Measurements from ENCODE around the gene DLG5. TPM values are rescaled to one million over a fixed set of nuclear protein-coding genes. Genes with fewer than 3 reads are reported as not detected.

DLG5 gene
- total RNA-seq, 1 donor from 2014 or later: 1.1 TPM

GRCh38 chr10:77799352-77799751 lies 127.2 kb downstream of the DLG5 start:
- POLR2A ChIA-PET: no interaction called here
- H3K36me3 Mint-ChIP-seq (ENCODE audit: low read depth): no peaks in the 10 kb centered on the region
- intact Hi-C loops (cut with micrococcal nuclease): no loop called here
- H3K4me1 Mint-ChIP-seq: no peaks in the 10 kb centered on the region
- no peaks in the 10 kb centered on the region for H3K9me3 Mint-ChIP-seq
- H3K27ac Mint-ChIP-seq: no peak overlapping the region
- ATAC-seq (ENCODE audit: low read depth) (no peak), DNase-seq (no peak)
- CTCF ChIA-PET: no interaction called here
- no peak for TF ChIP-seq CTCF (IDR thresholded peaks at IDR 0.05)
- H3K4me3 Mint-ChIP-seq: no peak overlapping the region
- H3K27me3 Mint-ChIP-seq: no peaks in the 10 kb centered on the region

GRCh38 chr10:77798940-77799339 lies 127.6 kb downstream of the DLG5 start:
- no peak overlapping the region for H3K27ac Mint-ChIP-seq
- no peaks in the 10 kb centered on the region for H3K4me1 Mint-ChIP-seq
- no peak for ATAC-seq (ENCODE audit: low read depth)
- no peak for DNase-seq
- H3K27me3 Mint-ChIP-seq: no peaks in the 10 kb centered on the region
- H3K9me3 Mint-ChIP-seq: no peaks in the 10 kb centered on the region
- no peaks in the 10 kb centered on the region for H3K36me3 Mint-ChIP-seq (ENCODE audit: low read depth)
- no peak overlapping the region for H3K4me3 Mint-ChIP-seq
- intact Hi-C loops (cut with micrococcal nuclease): no loop called here
- no peak for TF ChIP-seq CTCF (IDR thresholded peaks at IDR 0.05)
- POLR2A ChIA-PET: no interaction called here
- CTCF ChIA-PET: no interaction called here

GRCh38 chr10:77796311-77796915 lies 130.1 kb downstream of the DLG5 start:
- no peak for ATAC-seq (ENCODE audit: low read depth)
- H3K9me3 Mint-ChIP-seq: no peaks in the 10 kb centered on the region
- no peak for DNase-seq
- TF ChIP-seq CTCF (IDR thresholded peaks at IDR 0.05): no peak
- no peak overlapping the region for H3K27ac Mint-ChIP-seq
- no peaks in the 10 kb centered on the region for H3K27me3 Mint-ChIP-seq
- H3K4me1 Mint-ChIP-seq: no peaks in the 10 kb centered on the region
- no peak overlapping the region for H3K4me3 Mint-ChIP-seq
- intact Hi-C loops (cut with micrococcal nuclease): no loop called here
- CTCF ChIA-PET: no interaction called here
- no peaks in the 10 kb centered on the region for H3K36me3 Mint-ChIP-seq (ENCODE audit: low read depth)
- POLR2A ChIA-PET: no interaction called here

GRCh38 chr10:77795426-77796055 lies 131.0 kb downstream of the DLG5 start:
- Mint-ChIP-seq H3K9me3 (no peaks in the 10 kb centered on the region), H3K36me3 (ENCODE audit: low read depth) (no peaks in the 10 kb centered on the region), H3K27ac (no peak overlapping the region), H3K4me3 (no peak overlapping the region), H3K4me1 (no peaks in the 10 kb centered on the region), H3K27me3 (no peaks in the 10 kb centered on the region)
- ATAC-seq (ENCODE audit: low read depth) (no peak), DNase-seq (no peak)
- TF ChIP-seq CTCF (IDR thresholded peaks at IDR 0.05): no peak
- ChIA-PET POLR2A (no interaction called here), CTCF (no interaction called here)
- intact Hi-C loops (cut with micrococcal nuclease): no loop called here

GRCh38 chr10:77794256-77795142 lies 132.1 kb downstream of the DLG5 start:
- CTCF ChIA-PET: no interaction called here
- Mint-ChIP-seq H3K36me3 (ENCODE audit: low read depth) (no peaks in the 10 kb centered on the region), H3K27ac (no peak overlapping the region), H3K9me3 (no peaks in the 10 kb centered on the region), H3K27me3 (no peaks in the 10 kb centered on the region), H3K4me1 (no peaks in the 10 kb centered on the region), H3K4me3 (no peak overlapping the region)
- TF ChIP-seq CTCF (IDR thresholded peaks at IDR 0.05): no peak
- POLR2A ChIA-PET: no interaction called here
- intact Hi-C loops (cut with micrococcal nuclease): no loop called here
- ATAC-seq (ENCODE audit: low read depth) (no peak), DNase-seq (no peak)

All from activated B cell treated with CpG ODN at 0.5 μM for 24 hours (primary cell).